NCI-H1930 (cell line): ENCODE results near the gene HTRA2.
A peak's percentile ranks its signal among the peaks of the same experiment; 100 is the strongest.
"Not testable (repeated sequence)": the region's sequence is repeated elsewhere in the genome, so short reads cannot be mapped to it uniquely, and the experiment has no call there.

Experiments
- DNase-seq, 2 experiments: peaks; one replicate each; lab custom pipeline; 2025; lab: John Stamatoyannopoulos, UW

Gene HTRA2

GRCh38 chr2:74529357-74530238 is at the start of gene HTRA2, which contains the start of gene AUP1:
HTRA2 (plus strand) TSS chr2:74529933; CDS start chr2:74530007, 74 bp downstream.
AUP1 (minus strand) TSS chr2:74529706; CDS start chr2:74529629, 77 bp downstream.
- DNase-seq, result peak; percentile 96 to 98

GRCh38 chr2:74481431-74481830 is 48.3 kb upstream of the HTRA2 start:
- no peak for DNase-seq

- no peak for DNase-seq
Observed at GRCh38 chr2:74481961-74482800, 47.6 kb upstream of the HTRA2 start.

GRCh38 chr2:74482801-74483674 is 46.7 kb upstream of the HTRA2 start, which contains the start of the genes CCDC142 and TTC31:
CCDC142 (minus strand) TSS chr2:74482998; CDS start chr2:74482837, 161 bp downstream.
TTC31 (plus strand) TSS chr2:74483081; CDS start chr2:74483096, 15 bp downstream.
- DNase-seq, result peak; percentile 90 to 92

GRCh38 chr2:74483675-74484164 is 46.0 kb upstream of the HTRA2 start:
- not testable (repeated sequence) for DNase-seq

GRCh38 chr2:74486141-74486540 is 43.6 kb upstream of the HTRA2 start:
- no peak for DNase-seq

GRCh38 chr2:74488643-74489481 is 40.9 kb upstream of the HTRA2 start:
- no peak for DNase-seq

- DNase-seq, result no peak
Observed at GRCh38 chr2:74489906-74490305, 39.8 kb upstream of the HTRA2 start.

- no peak for DNase-seq
Observed at GRCh38 chr2:74491648-74492544, 37.8 kb upstream of the HTRA2 start.

- no peak for DNase-seq
Observed at GRCh38 chr2:74493546-74493945, 36.2 kb upstream of the HTRA2 start.

GRCh38 chr2:74495440-74495839 is 34.3 kb upstream of the HTRA2 start:
- DNase-seq, result no peak

- DNase-seq, result no peak
Observed at GRCh38 chr2:74496997-74497776, 32.5 kb upstream of the HTRA2 start.

GRCh38 chr2:74497777-74498499 is 31.8 kb upstream of the HTRA2 start:
- DNase-seq, result no peak

GRCh38 chr2:74498500-74499266 is 31.1 kb upstream of the HTRA2 start:
- DNase-seq, result no peak

- DNase-seq, result no peak
Observed at GRCh38 chr2:74499267-74499939, 30.3 kb upstream of the HTRA2 start, which contains the start of gene LBX2. LBX2 (minus strand) TSS chr2:74499603; CDS start chr2:74499537, 66 bp downstream.

GRCh38 chr2:74499940-74500577 is 29.7 kb upstream of the HTRA2 start:
- DNase-seq, result no peak
